Measurements from ENCODE around the gene GUK1. TPM values are rescaled to one million over a fixed set of nuclear protein-coding genes. Genes with fewer than 3 reads are reported as not detected.

Gene GUK1
- total and polyA plus RNA-seq, 2 of the 8 experiments (the other 6 are each of a cell fraction or from before 2014, with no cell fraction given), result 68.5 to 183 TPM

GRCh38 chr1:228177721-228178710 lies 37.9 kb downstream of the GUK1 start (continued):
- no peak for TF ChIP-seq TAF7 (optimal IDR thresholded peaks at IDR 0.05; ENCODE audit: borderline replicate concordance, low read depth, low read length)
